OCI-LY7 (cell line): ENCODE data around the gene STMND1. TPM values are rescaled to one million over a fixed set of nuclear protein-coding genes. Genes with fewer than 3 reads are reported as not detected.

Experiments used
- BruUV-seq: library from RNA; stranded (reverse); fragments of 400-500 nt; replicated peaks from 2 replicates; lab custom pipeline; 2021; lab: Mats Ljungman, UMichigan
- CTCF ChIA-PET: fragments of 300-600 bp; sonication (Branson Sonifier 250); formaldehyde crosslinking; loops from one replicate; lab custom pipeline; 2022; ENCODE audit warnings: antibody characterized with exemption; ENCODE audit not compliant: unreplicated experiment; lab: Charles Lee
- POLR2A ChIA-PET: fragments of 300-600 bp; sonication (Branson Sonifier 250); formaldehyde crosslinking; loops from one replicate; lab custom pipeline; 2022; ENCODE audit warnings: antibody characterized with exemption; lab: Charles Lee
- DNase-seq: peaks from one replicate; pipeline ENCODE4 v3.0.0-alpha.2; 2015; ENCODE audit warnings: low spot score
- H2AFZ ChIP-seq: fragments of 200-600 bp; sonication (generic), shearing (Covaris generic); 2 replicates; pipeline ENCODE4 v1.6.1; 2014; ENCODE audit warnings: mild to moderate bottlenecking, antibody characterized with exemption, low read length, moderate library complexity
- H3K27ac ChIP-seq: fragments of 200-600 bp; sonication (generic); 2 replicates; pipeline ENCODE4 v1.5.1; 2014; ENCODE audit warnings: mixed run types, low read depth, mild to moderate bottlenecking, moderate library complexity, low read length, inconsistent platforms; ENCODE audit not compliant: poor library complexity, severe bottlenecking
- H3K36me3 ChIP-seq: fragments of 200-600 bp; sonication (generic); 2 replicates; pipeline ENCODE4 v1.6.1; 2014; ENCODE audit warnings: mild to moderate bottlenecking, antibody characterized with exemption, low read length, moderate library complexity, mixed read lengths; ENCODE audit not compliant: insufficient read depth
- H3K4me1 ChIP-seq: fragments of 200-600 bp; sonication (generic); 2 replicates; pipeline ENCODE4 v1.5.1; 2014; ENCODE audit warnings: mild to moderate bottlenecking, low read length; ENCODE audit not compliant: insufficient read depth, poor library complexity, severe bottlenecking
- H3K4me2 ChIP-seq: fragments of 200-600 bp; sonication (generic); 2 replicates; pipeline ENCODE4 v1.6.1; 2014; ENCODE audit warnings: mild to moderate bottlenecking, low read length
- H3K4me3 ChIP-seq: fragments of 200-600 bp; sonication (generic); 2 replicates; pipeline ENCODE4 v1.5.1; 2014; ENCODE audit warnings: mild to moderate bottlenecking, low read depth, low read length; ENCODE audit not compliant: poor library complexity, severe bottlenecking
- H3K79me2 ChIP-seq: fragments of 200-600 bp; sonication (generic); 2 replicates; pipeline ENCODE4 v1.6.1; 2016; ENCODE audit warnings: low read depth, mild to moderate bottlenecking, low read length, moderate library complexity, mixed read lengths; ENCODE audit not compliant: insufficient read depth
- H3K9me2 ChIP-seq: fragments of 200-600 bp; sonication (generic); 2 replicates; pipeline ENCODE4 v1.6.1; 2016; ENCODE audit warnings: mild to moderate bottlenecking, low read length, mixed read lengths; ENCODE audit not compliant: insufficient read depth
- H3K9me3 ChIP-seq: fragments of 200-600 bp; sonication (generic); 2 replicates; pipeline ENCODE4 v1.6.1; 2014; ENCODE audit warnings: mild to moderate bottlenecking, mixed run types, low read length, mixed read lengths
- H4K20me1 ChIP-seq: fragments of 200-600 bp; sonication (generic); 2 replicates; pipeline ENCODE4 v1.6.1; 2014; ENCODE audit warnings: mild to moderate bottlenecking, antibody characterized with exemption, low read length, moderate library complexity, mixed read lengths; ENCODE audit not compliant: insufficient read depth
- EZH2phosphoT487 ChIP-seq: fragments of 200-600 bp; sonication (generic); IDR thresholded peaks from 2 replicates; pipeline ENCODE4 v1.6.1; 2018; ENCODE audit warnings: low read depth, borderline replicate concordance, mild to moderate bottlenecking, mixed run types, antibody characterized with exemption, low read length, moderate library complexity, mixed read lengths
- intact Hi-C: fragments of 100-400 bp; cut with micrococcal nuclease; formaldehyde crosslinking; loops from one replicate; pipeline ENCODE4 v1.10.0; 2022; ENCODE audit not compliant: unreplicated experiment
- total RNA-seq, 2 experiments: library from RNA; depleted of rRNA in 1 of 2; stranded (reverse); fragments of >200 nt in 1 of 2; shearing (Covaris generic) in 1 of 2; gene quantifications; 2 replicates each; pipeline ENCODE4 v1.2.3, GENCODE V29; 2014 to 2022
- TF ChIP-seq, protein P1 (sequence below): fragments of 200-600 bp; sonication (generic); conservative IDR thresholded peaks from 2 replicates; pipeline ENCODE4 v1.5.1; 2014; ENCODE audit warnings: mild to moderate bottlenecking, antibody characterized with exemption, low read length, moderate library complexity, mixed read lengths

Gene STMND1
- total RNA-seq, 2 experiments from 2014 or later: not detected

GRCh38 chr6:17061097-17061496 lies 40.8 kb upstream of the STMND1 start:
- Histone ChIP-seq H3K4me1 (no peaks in the 10 kb centered on the region), H3K36me3 (no peaks in the 10 kb centered on the region), H4K20me1 (no peaks in the 10 kb centered on the region), H3K4me3 (no peak overlapping the region), H3K9me2 (no peaks in the 10 kb centered on the region), H3K79me2 (no peaks in the 10 kb centered on the region), H2AFZ (no peak overlapping the region), H3K9me3 (no peaks in the 10 kb centered on the region), H3K4me2 (no peak overlapping the region), H3K27ac (no peak overlapping the region)
- TF ChIP-seq EZH2phosphoT487: no peak
- TF ChIP-seq, protein P1, sequence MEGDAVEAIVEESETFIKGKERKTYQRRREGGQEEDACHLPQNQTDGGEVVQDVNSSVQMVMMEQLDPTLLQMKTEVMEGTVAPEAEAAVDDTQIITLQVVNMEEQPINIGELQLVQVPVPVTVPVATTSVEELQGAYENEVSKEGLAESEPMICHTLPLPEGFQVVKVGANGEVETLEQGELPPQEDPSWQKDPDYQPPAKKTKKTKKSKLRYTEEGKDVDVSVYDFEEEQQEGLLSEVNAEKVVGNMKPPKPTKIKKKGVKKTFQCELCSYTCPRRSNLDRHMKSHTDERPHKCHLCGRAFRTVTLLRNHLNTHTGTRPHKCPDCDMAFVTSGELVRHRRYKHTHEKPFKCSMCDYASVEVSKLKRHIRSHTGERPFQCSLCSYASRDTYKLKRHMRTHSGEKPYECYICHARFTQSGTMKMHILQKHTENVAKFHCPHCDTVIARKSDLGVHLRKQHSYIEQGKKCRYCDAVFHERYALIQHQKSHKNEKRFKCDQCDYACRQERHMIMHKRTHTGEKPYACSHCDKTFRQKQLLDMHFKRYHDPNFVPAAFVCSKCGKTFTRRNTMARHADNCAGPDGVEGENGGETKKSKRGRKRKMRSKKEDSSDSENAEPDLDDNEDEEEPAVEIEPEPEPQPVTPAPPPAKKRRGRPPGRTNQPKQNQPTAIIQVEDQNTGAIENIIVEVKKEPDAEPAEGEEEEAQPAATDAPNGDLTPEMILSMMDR: no peak
- ChIA-PET POLR2A (interaction anchor here (0.5 to 0.6 kb wide), 2 partner anchors 38 to 48 kb away, joined by 4 read pairs; no protein-coding TSS in a partner anchor), CTCF (no interaction called here)
- DNase-seq: no peak
- BruUV-seq: no TSS peak
- intact Hi-C loops: no loop called here

DNA sequence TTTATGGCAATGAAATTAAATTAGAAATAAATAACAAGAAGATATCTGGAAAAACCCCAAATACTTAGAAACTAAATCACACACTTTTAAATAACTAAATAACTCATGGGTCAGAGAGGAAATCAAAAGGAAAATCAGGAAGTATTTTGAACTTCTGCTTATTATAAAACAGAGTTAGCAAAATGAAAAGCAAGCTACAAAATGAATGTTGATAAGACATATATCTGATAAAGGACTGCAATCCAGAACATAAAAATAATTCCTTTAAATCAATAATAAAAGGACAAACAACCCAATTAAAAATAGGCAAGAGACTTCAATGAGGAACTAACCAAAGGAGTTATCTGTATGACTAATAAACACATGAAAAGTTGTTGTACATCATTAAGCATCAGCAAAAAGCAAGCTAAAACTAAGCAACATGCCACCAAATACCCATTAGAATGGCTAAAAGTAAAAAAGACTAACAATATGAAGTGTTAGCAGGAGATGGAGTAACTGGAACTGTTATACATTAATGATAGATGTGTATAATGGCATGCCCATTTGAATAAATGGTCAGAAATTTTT lies 38.9 kb upstream of the STMND1 start:
- no peak overlapping the region for H3K4me3 ChIP-seq
- H3K36me3 ChIP-seq: no peaks in the 10 kb centered on the region
- ChIA-PET CTCF (no interaction called here), POLR2A (no interaction called here)
- no peaks in the 10 kb centered on the region for H4K20me1 ChIP-seq
- intact Hi-C loops: no loop called here
- no peaks in the 10 kb centered on the region for H3K79me2 ChIP-seq
- no peaks in the 10 kb centered on the region for H3K4me1 ChIP-seq
- no peak for DNase-seq
- no peaks in the 10 kb centered on the region for H3K9me2 ChIP-seq
- no peaks in the 10 kb centered on the region for H3K9me3 ChIP-seq
- no peak overlapping the region for H3K27ac ChIP-seq
- no peak overlapping the region for H3K4me2 ChIP-seq
- TF ChIP-seq, protein P1: no peak
- no peak overlapping the region for H2AFZ ChIP-seq
- BruUV-seq: no TSS peak

DNA sequence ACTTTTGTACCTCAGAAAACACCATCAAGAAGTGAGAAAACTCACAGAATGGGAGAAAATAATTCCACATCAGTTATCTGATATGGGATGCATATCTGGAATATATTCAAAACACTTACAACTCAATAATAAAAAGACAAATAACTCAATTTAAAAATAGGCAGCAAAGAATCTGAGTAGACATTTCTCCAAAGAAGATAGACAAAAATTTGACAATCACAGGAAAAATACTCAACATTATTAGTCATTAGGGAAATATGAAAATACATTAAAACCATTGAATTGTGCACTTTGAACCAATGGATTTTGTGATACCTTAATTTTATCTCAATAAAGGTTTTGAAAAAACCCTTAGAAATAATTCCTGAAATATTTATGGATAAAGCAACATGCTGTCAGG lies 36.9 kb upstream of the STMND1 start:
- intact Hi-C loops: no loop called here
- Histone ChIP-seq H3K4me1 (no peaks in the 10 kb centered on the region), H3K79me2 (no peaks in the 10 kb centered on the region), H3K4me3 (no peak overlapping the region), H3K4me2 (no peak overlapping the region), H3K27ac (no peak overlapping the region), H2AFZ (no peak overlapping the region), H3K9me3 (no peaks in the 10 kb centered on the region), H4K20me1 (no peaks in the 10 kb centered on the region), H3K9me2 (no peaks in the 10 kb centered on the region), H3K36me3 (no peaks in the 10 kb centered on the region)
- BruUV-seq: no TSS peak
- CTCF ChIA-PET: no interaction called here
- POLR2A ChIA-PET: no interaction called here
- DNase-seq: no peak
- no peak for TF ChIP-seq EZH2phosphoT487
- TF ChIP-seq, protein P1: no peak
